Dedifferentiated amniotic fluid mesenchymal stem cell (primary cell): ENCODE results near the gene KAZN.

Experiments used
- DNase-seq: peaks from one replicate; pipeline ENCODE4 v3.0.0-alpha.2; 2016; ENCODE audit errors: extremely low spot score

Gene KAZN

DNA sequence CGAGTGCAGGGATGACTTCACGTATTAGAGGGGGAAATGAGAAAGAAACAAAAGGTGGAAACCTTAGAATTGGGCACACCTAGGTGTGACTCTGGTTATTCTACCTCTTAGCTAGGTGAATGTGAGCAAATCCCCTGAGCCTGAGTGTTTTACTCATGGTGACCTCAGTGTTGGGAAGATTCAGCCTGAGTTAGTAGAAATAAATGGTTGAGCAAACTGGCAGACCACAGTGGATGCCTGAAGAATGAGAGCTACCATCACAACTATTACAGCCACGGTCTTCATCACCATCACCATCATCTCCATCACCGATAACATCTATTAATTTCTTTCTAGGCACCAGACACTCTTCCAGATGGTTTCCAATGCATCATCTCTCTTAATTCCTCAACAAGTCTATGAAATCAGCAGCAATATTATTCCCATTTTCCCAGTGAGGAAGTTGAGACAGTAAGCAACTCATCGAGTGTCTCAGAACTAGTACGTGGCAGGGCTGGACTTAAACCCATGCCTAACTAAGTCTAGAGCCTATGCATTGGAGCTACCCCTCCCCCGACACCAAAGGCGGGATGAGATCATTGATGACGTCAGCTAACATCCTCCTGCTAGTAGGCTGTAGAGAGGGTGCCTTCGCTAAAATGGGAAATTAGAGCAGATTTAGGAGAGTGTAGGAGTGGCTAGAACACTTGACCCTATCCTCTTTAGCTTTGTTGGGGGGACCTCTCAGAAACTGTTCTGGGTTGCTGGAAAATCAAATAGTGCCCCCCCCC, 7.9 kb upstream of the KAZN start:
- DNase-seq, result no peak

DNA sequence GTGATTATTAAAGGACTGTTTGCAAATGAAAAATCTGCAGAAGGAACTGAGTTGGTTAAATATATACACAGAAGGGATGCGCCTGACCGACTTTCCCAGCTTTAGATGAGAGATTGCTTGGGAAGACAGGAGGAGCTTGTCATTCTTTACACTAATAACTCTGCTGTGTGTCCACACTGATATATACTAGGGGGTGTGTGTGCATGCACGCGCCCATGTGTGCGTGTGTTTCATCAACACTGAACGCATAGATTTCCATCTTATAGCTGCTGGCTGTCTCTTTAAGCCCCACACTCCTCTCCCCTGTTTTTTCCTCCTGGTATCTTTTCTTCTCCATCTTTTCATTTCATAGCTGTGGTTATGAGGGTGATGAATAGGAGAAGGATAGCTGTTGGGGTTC, 6.9 kb upstream of the KAZN start:
- no peak for DNase-seq

DNA sequence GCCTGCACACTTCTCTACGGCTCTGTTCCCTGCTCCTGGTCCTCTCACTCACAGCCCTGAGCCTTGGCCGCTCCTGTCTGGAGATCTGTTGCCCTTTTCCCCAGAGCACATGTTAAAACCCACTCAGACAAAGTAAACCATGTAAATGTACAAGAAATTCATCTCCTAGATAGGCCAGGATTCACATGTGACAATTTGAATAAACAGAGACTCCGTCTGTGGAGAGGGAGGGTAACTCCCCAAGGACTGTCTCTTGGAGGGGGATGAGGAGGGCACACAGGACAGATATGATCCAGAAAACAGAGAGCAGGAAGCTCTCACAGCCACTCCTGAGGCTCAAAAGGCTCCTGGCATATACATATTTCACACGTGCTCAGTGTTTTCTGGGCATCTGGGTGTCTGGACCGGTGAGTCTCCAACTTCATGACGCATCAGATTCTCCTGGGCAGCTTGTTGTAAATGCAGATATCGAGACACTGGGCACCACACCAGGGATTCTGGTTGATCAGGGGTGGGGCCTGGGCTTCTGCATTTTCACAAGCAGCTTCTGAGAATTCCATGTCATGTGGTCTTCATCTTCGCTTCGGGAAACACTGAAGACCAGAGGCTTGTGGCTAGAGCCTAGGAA, 6.4 kb upstream of the KAZN start:
- DNase-seq, result no peak

DNA sequence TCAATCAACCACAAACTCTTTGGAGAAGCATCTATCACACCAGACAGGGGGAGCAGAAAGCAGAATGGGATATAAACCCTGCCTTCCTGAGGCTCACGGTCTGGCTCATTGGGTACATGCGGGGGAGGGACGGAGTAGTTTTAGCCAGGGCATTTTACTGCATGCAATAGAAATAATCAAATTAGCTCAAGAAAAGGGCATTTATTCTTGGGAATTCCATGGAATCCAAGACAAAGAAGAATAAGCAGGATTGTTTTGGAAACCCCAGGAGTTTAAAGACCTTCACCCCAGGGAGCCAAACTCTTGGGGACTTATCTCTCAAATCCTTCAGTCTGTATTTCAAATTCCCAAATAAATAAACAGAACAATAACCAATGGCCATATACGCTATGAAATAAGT, 5.2 kb upstream of the KAZN start:
- DNase-seq, result no peak

DNA sequence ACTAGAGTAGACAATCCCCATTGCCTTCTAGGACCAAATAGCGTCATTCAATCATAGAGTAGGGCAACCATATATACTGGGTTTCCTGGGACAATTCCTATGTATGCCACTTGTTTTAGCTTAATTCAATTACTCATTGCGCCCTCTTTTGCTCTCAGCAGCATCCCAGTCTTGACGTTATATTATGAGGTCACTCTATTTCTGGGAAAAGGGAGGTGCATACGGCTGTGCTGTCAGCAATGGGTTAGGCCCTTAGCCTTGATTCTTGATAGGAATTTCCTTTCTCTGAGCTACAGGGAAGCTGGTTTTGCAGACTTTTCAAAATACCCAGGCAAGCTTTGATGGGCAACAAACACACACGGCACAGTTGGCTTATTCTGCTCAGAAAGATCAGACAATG, 4.4 kb upstream of the KAZN start:
- no peak for DNase-seq

DNA sequence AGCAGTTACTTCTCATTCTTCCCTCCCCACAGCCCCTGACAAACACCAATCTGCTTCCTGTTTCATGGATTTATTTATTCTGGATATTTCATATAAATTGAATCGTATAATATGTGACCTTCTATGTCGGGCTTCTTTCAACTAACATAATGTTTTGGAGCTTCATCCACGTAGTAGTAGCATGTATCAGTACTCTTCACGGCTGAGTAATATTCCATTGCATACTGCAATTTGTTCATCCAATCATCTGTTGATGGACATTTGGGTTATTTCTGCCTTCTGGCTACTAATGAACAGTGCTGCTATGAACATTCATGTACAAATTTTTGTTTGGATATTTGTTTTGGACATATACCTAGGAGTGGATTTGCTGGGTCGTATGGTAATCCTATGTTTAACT, 1.9 kb upstream of the KAZN start:
- no peak for DNase-seq

- no peak for DNase-seq
Measured at GRCh38 chr1:14597343-14598006, 1.0 kb upstream of the KAZN start.

DNA sequence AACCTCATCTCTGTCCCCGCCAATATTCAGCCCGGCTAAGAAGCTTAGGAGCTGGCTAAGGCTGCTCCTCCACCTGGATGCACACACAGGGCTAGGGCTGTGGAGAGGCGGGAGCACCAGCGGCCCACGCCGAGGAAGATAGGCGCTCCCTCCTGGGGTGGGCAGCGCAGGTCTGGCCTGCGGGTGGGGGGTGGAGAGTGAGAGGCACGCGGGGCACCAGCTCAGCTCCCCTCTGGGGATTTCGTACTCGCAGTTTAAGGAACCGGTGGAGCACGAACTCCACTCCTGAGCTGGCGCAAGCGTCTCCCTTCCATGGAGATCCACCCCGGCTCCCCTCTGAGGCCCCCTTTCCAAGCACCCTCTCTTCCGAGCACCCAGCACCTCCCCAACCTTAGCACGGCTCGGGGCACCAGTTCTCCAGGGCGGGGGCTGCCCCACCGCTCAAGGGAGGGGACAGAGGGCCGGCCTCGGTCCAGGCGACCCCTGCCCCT, 433 bp upstream of the KAZN start:
- no peak for DNase-seq

DNA sequence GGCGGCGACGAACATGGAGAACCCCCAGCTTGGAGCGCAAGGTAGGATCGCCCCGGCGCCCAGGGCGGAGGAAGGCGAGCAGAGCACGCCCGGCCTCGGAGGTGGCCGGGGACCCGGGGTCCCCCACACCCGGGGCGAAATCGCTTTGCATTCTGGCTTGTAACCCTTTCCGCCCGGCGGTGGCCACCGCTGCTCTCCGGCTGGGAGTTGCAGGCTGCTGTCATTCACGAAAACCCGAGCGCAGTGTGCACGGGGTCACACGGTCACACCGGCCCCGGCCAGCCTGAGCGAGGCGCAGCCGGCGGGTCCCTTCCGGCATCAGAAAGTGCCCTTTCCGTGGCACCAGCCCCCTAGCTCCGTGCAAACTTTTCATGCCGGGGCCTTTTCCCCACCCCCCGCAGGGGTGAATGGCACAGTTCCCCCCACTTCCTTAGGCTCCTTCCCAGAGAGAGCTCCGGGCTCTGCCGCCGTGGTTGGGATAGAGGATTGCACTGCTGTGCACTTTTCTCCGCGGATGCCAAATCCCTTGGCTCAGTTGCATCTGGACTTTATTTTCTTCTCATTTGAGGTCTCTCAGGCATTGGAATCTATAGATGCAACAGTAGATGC, 802 bp downstream of the KAZN start:
- DNase-seq, result no peak

DNA sequence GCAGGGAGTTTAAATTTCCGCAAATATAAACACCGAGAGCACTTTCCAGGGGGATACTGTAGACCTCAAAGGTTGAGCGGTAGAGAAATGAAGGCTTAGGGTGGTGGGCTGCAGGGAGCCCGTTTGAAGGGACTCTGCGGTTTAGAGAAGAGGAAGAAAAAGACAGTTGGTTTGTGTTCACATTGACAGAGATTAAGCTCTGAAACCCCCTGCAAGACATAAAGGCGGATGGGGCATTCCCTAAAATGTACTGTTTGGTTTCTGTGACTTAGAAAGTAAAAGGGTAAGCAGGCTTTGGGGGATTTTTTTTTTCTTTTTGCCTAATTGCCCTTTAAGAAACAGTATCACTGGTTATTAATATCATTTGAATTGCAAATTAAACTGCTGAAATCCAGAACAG, 1.3 kb downstream of the KAZN start:
- no peak for DNase-seq

DNA sequence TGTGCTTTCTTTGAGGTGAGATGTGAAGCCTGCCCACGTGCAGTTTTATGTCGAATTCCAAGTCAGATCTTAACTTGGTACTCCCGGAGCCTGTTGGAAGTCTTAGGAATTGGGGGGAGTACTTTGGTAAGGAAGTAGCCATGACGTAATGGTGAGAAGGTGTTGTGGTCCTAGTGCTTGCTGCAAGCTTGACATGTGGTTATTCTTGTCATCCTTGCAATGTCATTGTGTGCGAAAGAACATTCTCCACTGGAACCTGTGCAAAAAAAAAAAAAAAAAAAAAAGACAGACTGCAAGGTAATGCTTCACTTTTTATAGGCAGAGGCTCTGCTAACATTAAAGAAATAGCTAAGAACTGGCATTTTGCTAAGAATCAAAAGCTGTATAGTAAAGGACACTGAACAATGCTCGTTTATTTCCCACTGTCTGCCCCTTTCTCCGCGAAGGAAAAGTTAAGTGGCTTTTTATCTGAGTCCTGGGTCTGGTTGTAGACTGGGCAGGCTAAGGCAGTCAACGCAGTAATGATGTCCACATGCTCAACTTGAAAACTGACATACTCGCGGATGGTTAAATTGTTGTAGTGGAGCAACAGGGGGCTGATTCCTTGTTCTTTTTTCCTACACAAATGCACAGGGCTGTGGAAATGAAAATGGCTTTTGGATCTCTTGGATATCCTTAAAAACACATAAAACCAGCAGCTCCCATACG, 2.1 kb downstream of the KAZN start:
- DNase-seq, result no peak

GRCh38 chr1:14602136-14602535, 3.7 kb downstream of the KAZN start:
- no peak for DNase-seq

DNA sequence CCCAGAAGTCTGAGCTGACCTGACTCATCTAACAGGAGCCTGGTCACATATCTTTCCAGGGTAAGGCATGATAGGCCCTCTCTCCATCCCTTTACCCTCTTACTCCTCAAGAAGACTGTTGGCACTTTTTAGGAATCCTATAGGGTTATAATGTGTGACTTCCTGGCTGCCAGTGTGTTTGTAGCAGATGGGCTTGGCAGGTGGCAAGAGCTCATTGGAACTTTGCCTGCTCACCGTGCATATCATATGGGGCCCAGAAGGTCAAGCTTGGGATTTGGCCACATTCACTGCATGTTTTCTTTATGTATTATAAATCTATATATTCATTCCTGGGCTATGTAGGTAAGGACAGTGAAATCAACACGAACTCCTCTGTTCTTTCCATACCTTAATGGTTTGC, 5.2 kb downstream of the KAZN start:
- DNase-seq, result no peak

DNA sequence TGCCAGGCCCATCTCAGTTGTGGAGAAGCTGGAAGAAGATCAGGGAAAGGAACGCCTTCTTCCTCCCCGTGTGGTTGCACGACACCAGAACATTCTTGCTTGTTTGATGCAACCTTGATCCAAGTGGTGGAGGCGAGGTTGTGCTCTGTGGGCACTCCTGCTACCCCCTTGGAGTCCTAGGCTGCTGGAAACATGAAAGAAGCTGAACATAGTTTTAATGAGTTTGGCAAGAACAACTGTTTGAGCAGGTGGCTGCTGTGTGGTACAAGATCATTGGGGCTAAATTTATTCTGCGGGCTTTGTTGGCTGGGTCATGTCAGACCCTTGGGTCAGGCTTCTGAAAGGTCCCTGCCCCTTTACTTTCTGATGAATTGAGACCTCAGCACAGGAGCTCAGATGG, 5.9 kb downstream of the KAZN start:
- DNase-seq, result no peak

- no peak for DNase-seq
Measured at GRCh38 chr1:14605945-14606344, 7.5 kb downstream of the KAZN start.

DNA sequence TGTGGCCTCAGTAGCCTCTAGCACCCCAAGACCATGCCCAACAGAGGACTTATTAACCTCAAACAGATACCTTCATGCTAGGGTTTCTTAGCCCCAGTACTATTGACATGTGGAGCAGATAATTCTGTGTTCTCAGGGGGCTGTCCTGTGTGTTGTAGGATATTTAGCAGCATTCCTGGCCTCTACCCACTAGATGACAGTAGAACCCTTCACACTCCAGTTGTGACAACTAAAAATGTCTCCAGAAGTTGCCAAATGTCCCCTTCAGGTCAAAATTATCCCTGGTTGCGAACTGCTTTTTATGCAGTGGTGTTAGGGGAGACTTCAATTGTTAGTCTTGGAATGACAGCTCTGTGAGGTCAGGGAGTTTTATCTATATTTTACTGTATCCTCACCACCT, 8.1 kb downstream of the KAZN start:
- DNase-seq, result no peak

GRCh38 chr1:14607295-14607694, 8.8 kb downstream of the KAZN start:
- DNase-seq, result no peak

GRCh38 chr1:14608308-14608707, 9.8 kb downstream of the KAZN start:
- DNase-seq, result no peak

GRCh38 chr1:14610761-14611160, 12.3 kb downstream of the KAZN start:
- DNase-seq, result no peak

- no peak for DNase-seq
Measured at GRCh38 chr1:14611792-14612191, 13.3 kb downstream of the KAZN start.

DNA sequence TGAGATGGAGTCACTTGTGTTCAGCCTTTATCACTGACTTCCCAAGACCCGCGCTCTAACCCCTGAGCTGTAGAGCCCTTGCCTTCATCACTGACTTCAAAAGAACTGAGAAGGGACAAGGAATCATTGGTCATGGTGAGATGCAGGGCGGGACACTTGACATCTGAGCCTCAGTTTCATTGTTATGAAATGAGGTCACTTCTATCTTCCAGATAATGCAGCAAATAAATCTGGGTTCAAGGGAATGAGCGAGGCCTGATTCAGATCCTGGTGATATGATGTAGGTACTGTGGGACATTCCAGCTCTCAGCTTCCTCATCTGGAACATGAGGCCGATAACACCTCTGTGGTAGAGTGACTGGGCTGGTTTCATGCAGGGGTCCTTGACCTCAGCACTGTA, 13.8 kb downstream of the KAZN start:
- no peak for DNase-seq

- no peak for DNase-seq
Measured at GRCh38 chr1:14613926-14614325, 15.4 kb downstream of the KAZN start.
